HUES64 (cell line): ENCODE measurements around the gene PIH1D1. TPM values are rescaled to one million over a fixed set of nuclear protein-coding genes. Genes with fewer than 3 reads are reported as not detected.

Experiments
- H3K27ac ChIP-seq: 2 replicates; pipeline ENCODE4 v1.7.0; 2013; ENCODE audit warnings: low read depth, low read length, inconsistent platforms
- H3K27me3 ChIP-seq: 2 replicates; pipeline ENCODE4 v1.6.1; 2013; ENCODE audit warnings: mild to moderate bottlenecking, low read length; ENCODE audit not compliant: insufficient read depth
- H3K36me3 ChIP-seq: 2 replicates; pipeline ENCODE4 v1.6.1; 2013; ENCODE audit warnings: mild to moderate bottlenecking, low read length; ENCODE audit not compliant: insufficient read depth
- H3K4me1 ChIP-seq: 2 replicates; pipeline ENCODE4 v1.6.1; 2013; ENCODE audit warnings: mild to moderate bottlenecking, low read length, moderate library complexity; ENCODE audit not compliant: insufficient read depth
- H3K4me3 ChIP-seq: 2 replicates; pipeline ENCODE4 v1.5.1; 2013; ENCODE audit warnings: mild to moderate bottlenecking, low read length, moderate library complexity
- H3K9ac ChIP-seq: 2 replicates; pipeline ENCODE4 v1.6.1; 2013; ENCODE audit warnings: mild to moderate bottlenecking, low read depth, low read length
- H3K9me3 ChIP-seq: 2 replicates; pipeline ENCODE4 v1.6.1; 2013; ENCODE audit warnings: low read depth, low read length; ENCODE audit not compliant: insufficient read depth
- WGBS: fragments of 150-250, 120-280 bp; methylation state at CpG from one replicate; pipeline ENCODE4 v1.1.7; 2013; ENCODE audit warnings: missing lambda C conversion rate; 5-methylcytosine and 5-hydroxymethylcytosine counted together
- polyA plus RNA-seq, 2 experiments: library from polyadenylated mRNA; stranded (reverse); fragments of 50-300 nt; gene quantifications; one replicate each; pipeline ENCODE4 v1.2.3, GENCODE V29; 2013

The PIH1D1 gene
- 103 TPM for polyA plus RNA-seq (2013, experiment 1 of 2)
- polyA plus RNA-seq (2013, experiment 2 of 2): 110 TPM

GRCh38 chr19:49451430-49452181 is at the start of gene PIH1D1:
PIH1D1 (minus strand) TSS chr19:49451814; CDS start chr19:49451574, 240 bp downstream.
- H3K9me3 ChIP-seq: no peaks in the 10 kb centered on the region

GRCh38 chr19:49499030-49499670 is 47.5 kb upstream of the PIH1D1 start:
- Histone ChIP-seq H3K27ac (peak overlapping the region; percentile 94), H3K4me1 (peaks cover 24% of the 10 kb centered on the region), H3K36me3 (peaks cover 33% of the 10 kb centered on the region), H3K9me3 (no peaks in the 10 kb centered on the region), H3K9ac (peak overlapping the region; percentile 33), H3K27me3 (no peaks in the 10 kb centered on the region), H3K4me3 (peak overlapping the region; percentile 16; the same call in 1 of the 2 replicates)
- 95% methylated on average over 19 of the region's 19 CpGs for WGBS

More at GRCh38 chr19:49451430-49452181, at the start of gene PIH1D1:
- Histone ChIP-seq H3K27me3 (no peaks in the 10 kb centered on the region), H3K4me1 (peaks cover 13% of the 10 kb centered on the region; the same call in 1 of the 2 replicates), H3K4me3 (peak within 1 kb of the TSS; percentile 81), H3K27ac (peak within 1 kb of the TSS; percentile 97), H3K9ac (peak within 1 kb of the TSS; percentile 94), H3K36me3 (peaks cover 32% of the 10 kb centered on the region)
- WGBS: under 1% methylated on average over 42 of the region's 42 CpGs

GRCh38 chr19:49498475-49498874 is 46.9 kb upstream of the PIH1D1 start:
- peak overlapping the region; percentile 94 for H3K27ac ChIP-seq
- H3K36me3 ChIP-seq: peaks cover 33% of the 10 kb centered on the region
- H3K4me3 ChIP-seq: peak overlapping the region; percentile 16; the same call in 1 of the 2 replicates
- 95% methylated on average over 7 of the region's 7 CpGs for WGBS
- peaks cover 24% of the 10 kb centered on the region for H3K4me1 ChIP-seq
- H3K9me3 ChIP-seq: no peaks in the 10 kb centered on the region
- H3K27me3 ChIP-seq: no peaks in the 10 kb centered on the region
- peak overlapping the region; percentile 33 for H3K9ac ChIP-seq

- 97% methylated on average over 12 of the region's 12 CpGs for WGBS
- peaks cover 20% of the 10 kb centered on the region for H3K4me1 ChIP-seq
Observed at GRCh38 chr19:49497789-49498103, 46.1 kb upstream of the PIH1D1 start.

GRCh38 chr19:49497047-49497788 is 45.6 kb upstream of the PIH1D1 start:
- Histone ChIP-seq H3K4me1 (peaks cover 20% of the 10 kb centered on the region), H3K9me3 (no peaks in the 10 kb centered on the region), H3K27me3 (no peaks in the 10 kb centered on the region), H3K9ac (peak overlapping the region; percentile 100), H3K36me3 (peaks cover 41% of the 10 kb centered on the region), H3K27ac (peak overlapping the region; percentile 94), H3K4me3 (peak overlapping the region; percentile 98)
- 43% methylated on average over 22 of the region's 22 CpGs for WGBS

More at GRCh38 chr19:49497789-49498103, 46.1 kb upstream of the PIH1D1 start:
- Histone ChIP-seq H3K9ac (peak overlapping the region; percentile 100; the same call in 1 of the 2 replicates), H3K9me3 (no peaks in the 10 kb centered on the region), H3K27me3 (no peaks in the 10 kb centered on the region), H3K36me3 (peaks cover 36% of the 10 kb centered on the region), H3K4me3 (peak overlapping the region; percentile 98), H3K27ac (peak overlapping the region; percentile 94)

GRCh38 chr19:49496574-49497008 is 45.0 kb upstream of the PIH1D1 start:
- H3K4me1 ChIP-seq: peaks cover 20% of the 10 kb centered on the region
- no peaks in the 10 kb centered on the region for H3K27me3 ChIP-seq
- WGBS: 0% methylated on average over 11 of the region's 11 CpGs
- H3K9me3 ChIP-seq: no peaks in the 10 kb centered on the region
- H3K36me3 ChIP-seq: peaks cover 48% of the 10 kb centered on the region
- H3K9ac ChIP-seq: peak overlapping the region; percentile 100
- H3K4me3 ChIP-seq: peak overlapping the region; percentile 98
- H3K27ac ChIP-seq: peak overlapping the region; percentile 94

DNA sequence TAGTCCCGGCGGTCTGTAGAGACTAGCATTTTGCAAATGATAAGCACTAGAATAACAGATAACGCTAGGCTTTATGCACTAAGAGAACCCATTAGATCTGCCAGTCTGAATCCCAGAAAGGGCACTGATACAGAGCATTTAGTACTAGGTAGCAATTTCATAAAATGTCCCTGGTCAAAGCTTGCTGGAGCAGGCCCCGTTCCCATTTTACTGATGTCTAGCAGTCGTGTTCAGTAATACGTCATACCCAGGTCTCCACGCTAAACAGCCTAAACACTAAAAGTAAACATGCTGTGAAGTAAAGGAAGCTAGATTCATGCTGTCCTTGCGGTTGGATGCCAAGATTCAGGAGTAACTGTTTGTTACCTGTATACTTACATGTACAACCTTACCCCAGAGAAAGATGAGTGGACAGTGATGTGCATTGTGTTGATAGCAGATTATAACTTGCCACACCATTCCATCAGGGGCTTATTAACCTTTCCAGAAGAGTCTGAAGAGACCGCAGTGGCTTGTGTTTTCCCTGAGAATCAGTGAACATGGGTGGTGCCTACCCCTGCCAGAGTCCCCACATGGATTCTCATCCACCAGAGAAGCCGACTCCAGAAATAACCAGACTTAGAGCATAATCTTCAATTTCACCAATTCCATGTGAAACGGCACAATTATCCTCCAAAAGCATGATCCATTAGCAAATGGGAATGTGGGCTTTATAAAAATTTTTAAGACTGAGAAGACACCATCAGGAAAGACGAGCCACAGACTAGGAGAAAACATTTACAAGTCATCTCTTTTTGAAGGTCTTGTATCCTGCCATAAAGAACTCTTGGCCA is 41.2 kb upstream of the PIH1D1 start:
- peaks cover 61% of the 10 kb centered on the region for H3K36me3 ChIP-seq
- H3K27me3 ChIP-seq: no peaks in the 10 kb centered on the region
- H3K9me3 ChIP-seq: no peaks in the 10 kb centered on the region
- WGBS: 85% methylated on average over 12 of the region's 12 CpGs
- H3K27ac ChIP-seq: peak overlapping the region; percentile 0; the same call in 1 of the 2 replicates
- H3K9ac ChIP-seq: no peak overlapping the region; the same call in 1 of the 2 replicates
- no peak overlapping the region for H3K4me3 ChIP-seq
- peaks cover 14% of the 10 kb centered on the region for H3K4me1 ChIP-seq

- H3K27ac ChIP-seq: peak overlapping the region; percentile 0; the same call in 1 of the 2 replicates
- H3K4me3 ChIP-seq: no peak overlapping the region
Observed at GRCh38 chr19:49491804-49492572, 40.4 kb upstream of the PIH1D1 start.

DNA sequence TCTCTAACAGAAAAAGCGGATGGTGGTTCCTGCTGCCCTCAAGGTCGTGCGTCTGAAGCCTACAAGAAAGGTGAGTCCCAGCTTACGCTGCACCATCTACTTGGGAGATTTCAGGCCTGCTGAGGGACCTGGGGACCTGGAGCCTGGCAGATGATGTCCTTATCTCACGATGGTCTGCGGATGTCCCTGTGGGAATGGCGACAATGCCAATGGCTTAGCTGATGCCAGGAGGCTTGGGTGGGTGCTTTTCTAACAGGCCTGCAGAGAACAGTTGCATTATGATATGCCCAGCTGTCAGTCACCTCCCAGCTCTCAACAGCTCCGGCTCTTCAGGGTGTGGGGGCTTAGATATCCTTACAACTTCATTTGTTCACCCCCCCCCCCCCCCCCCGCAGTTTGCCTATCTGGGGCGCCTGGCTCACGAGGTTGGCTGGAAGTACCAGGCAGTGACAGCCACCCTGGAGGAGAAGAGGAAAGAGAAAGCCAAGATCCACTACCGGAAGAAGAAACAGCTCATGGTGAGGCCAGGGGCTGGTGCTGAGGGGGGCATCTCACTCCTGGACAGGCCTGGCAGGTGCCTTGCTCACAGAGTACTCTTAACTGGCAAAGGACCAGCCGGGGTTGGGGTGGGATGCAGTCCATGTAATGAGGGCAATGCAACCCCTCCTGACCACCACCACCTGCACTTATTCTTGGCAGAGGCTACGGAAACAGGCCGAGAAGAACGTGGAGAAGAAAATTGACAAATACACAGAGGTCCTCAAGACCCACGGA is 39.6 kb upstream of the PIH1D1 start:
- Histone ChIP-seq H3K27me3 (no peaks in the 10 kb centered on the region), H3K9ac (peak overlapping the region; percentile 100), H3K27ac (peak overlapping the region; percentile 96), H3K36me3 (peaks cover 51% of the 10 kb centered on the region), H3K4me1 (peaks cover 7% of the 10 kb centered on the region), H3K9me3 (no peaks in the 10 kb centered on the region), H3K4me3 (no peak overlapping the region)
- 94% methylated on average over 15 of the region's 17 CpGs for WGBS

More at GRCh38 chr19:49491804-49492572, 40.4 kb upstream of the PIH1D1 start:
- H3K4me1 ChIP-seq: peaks cover 7% of the 10 kb centered on the region
- WGBS: 94% methylated on average over 7 of the region's 7 CpGs
- peaks cover 53% of the 10 kb centered on the region for H3K36me3 ChIP-seq
- H3K9ac ChIP-seq: no peak overlapping the region
- no peaks in the 10 kb centered on the region for H3K9me3 ChIP-seq
- H3K27me3 ChIP-seq: no peaks in the 10 kb centered on the region
